ENCODE results near the gene CCDC92.

CCDC92 gene

GRCh38 chr12:123971770-123972456 is 718 bp downstream of the CCDC92 start:
- DNase-seq, result peak in 1 of 2 donors; percentile 4

GRCh38 chr12:123971449-123971769 is 1.2 kb downstream of the CCDC92 start:
- no peak for DNase-seq

GRCh38 chr12:123967121-123967586 is 5.5 kb downstream of the CCDC92 start:
- DNase-seq, result no peak

DNA sequence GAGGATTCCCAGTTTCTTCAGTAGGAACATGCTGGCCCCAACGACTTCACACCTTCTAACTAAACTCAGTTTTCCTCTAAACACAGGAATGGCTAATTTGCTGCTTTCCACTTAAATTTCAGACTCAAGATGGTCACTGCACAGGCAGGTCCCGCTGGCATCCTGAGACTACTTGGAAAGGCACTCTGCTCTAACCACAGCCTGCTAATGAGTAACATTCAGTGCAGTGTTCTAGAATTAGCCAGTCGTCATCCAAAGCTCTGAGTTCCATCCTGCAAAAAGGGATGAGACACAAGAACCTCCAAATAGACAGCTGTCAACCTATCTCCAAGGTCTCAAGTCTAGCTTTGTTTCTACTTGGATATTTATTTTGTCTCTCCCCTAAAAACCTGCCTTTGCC is 6.0 kb downstream of the CCDC92 start:
- DNase-seq, result no peak

- DNase-seq, result no peak
Measured at GRCh38 chr12:123965382-123965781, 7.2 kb downstream of the CCDC92 start.

GRCh38 chr12:123963821-123964220 is 8.8 kb downstream of the CCDC92 start:
- no peak for DNase-seq

GRCh38 chr12:123962513-123962912 is 10.1 kb downstream of the CCDC92 start:
- DNase-seq, result no peak

DNA sequence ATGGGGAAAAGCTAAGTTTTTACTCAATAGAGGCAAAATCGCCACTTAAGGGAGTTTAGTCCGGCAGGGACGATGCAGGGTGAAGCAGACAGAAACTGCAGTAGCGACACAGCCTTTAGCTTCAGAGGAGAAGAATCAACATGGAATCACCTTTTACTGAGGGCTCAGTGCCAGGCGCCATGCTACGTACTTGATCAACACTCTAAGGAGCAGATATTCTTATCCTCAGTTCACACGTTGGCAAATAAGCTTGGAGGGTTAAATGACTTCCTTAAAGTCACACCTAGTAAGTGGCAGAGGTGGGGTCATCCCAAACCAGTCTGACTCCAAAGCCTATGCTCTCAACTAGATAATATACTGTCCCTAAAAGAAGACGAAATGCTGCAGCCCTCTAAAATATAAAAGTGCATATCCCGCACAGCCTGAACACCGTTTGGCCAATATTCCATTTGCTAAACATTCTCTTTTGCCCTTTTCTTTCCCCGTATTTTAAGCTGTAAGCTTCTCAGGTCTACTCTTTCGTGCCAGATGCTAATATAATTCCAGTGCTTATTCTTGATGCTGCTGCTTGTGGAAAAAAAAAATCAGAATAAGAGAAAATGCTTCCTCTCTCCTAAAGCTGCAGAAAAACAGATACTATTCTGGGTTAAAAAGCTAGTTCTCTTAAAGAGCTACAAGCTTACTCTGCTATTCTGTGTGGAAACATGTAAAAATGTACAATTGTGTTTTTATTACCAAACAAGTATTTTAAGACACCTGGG is 10.9 kb downstream of the CCDC92 start:
- no peak for DNase-seq

DNA sequence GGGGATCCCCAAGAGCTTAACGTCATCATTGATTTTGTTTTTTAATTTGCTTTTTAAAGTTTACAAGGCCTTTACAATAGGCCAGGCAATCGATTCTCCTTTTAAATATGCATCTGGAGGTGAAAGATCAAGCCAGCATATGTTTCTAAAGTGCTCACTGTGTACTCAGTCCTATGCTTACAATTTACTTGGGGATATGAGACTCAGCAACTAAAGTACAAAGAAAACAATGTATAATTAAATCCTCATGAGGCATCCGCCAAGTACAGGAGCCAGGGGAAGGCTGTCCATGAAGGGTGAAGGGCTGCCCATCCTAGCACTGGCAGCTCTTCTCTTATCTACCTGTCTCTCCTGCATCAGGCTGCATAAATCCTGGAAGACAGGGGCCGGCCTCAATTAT is 11.8 kb downstream of the CCDC92 start:
- no peak for DNase-seq

DNA sequence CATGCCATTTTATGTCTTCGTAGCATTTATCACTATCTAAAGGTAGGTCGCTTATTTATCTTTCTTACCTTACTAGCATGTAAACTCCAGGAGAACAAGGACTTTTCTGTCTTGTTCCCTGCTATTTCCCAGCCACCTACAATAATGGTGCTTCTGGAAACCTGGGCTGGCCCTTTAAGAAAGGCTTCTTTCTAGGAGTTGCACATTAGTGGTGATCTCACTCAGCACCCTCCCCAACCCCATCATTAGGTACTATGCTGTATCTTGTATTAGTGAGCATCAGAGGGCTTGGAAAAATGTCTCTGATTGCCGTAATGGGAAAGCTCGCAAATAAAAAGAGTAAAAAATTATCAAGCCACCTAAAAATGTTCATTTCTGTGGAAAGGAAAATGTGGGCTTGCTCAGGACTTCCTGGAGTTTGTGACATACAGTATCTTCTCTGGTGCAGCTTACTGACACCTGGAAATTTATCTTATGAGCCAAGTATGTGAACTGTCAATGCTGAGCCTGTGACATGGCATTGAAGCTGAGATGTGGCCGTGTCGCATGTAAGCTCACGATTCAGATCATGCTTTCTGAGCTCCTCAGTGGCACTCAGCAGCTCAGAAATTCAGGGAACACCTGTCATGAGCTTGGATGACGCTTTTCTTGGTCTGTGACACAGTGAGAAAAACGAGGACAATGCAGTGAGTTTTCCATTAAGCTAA is 12.4 kb downstream of the CCDC92 start:
- DNase-seq, result no peak

DNA sequence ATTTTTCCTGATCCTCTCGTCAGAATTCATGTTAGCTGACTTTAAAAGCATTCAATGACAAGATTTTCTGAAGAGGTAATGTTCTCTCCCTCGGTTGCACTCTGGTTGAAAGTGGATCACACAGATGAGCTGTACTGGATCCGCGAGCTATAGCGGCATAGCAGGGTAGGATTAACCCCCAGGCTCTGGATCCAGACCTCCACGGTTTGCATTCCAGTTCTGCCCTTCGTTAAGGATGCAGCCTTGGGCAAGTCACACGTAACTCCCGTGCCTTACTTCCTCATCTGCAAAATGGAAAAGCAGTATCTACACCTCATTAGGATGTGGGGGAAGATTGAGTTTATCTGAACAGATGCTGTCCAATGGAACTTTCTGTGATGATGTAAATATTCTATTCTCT is 13.8 kb downstream of the CCDC92 start:
- DNase-seq, result no peak

GRCh38 chr12:123958462-123958861 is 14.2 kb downstream of the CCDC92 start:
- no peak for DNase-seq

DNA sequence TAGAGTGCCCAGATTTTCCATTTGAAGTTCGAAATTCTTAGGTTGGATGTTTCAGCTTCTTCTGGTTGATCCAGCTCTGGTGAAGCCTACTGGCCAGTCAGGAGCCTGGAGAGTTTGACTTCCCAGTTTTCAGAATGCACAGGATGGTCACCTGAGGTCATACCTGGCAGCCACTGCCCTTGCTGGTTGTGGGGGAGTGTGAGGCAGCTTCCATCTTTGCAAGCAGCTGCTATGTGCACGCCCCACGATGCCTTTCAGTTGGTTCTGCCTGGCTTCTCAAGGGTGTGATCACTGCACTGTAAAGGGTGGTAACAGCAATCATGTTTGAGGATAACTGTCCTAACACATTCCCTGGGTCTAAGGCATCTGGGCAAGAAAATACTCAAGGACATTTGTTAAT is 15.4 kb downstream of the CCDC92 start:
- no peak for DNase-seq

GRCh38 chr12:123956249-123956648 is 16.4 kb downstream of the CCDC92 start:
- no peak for DNase-seq

DNA sequence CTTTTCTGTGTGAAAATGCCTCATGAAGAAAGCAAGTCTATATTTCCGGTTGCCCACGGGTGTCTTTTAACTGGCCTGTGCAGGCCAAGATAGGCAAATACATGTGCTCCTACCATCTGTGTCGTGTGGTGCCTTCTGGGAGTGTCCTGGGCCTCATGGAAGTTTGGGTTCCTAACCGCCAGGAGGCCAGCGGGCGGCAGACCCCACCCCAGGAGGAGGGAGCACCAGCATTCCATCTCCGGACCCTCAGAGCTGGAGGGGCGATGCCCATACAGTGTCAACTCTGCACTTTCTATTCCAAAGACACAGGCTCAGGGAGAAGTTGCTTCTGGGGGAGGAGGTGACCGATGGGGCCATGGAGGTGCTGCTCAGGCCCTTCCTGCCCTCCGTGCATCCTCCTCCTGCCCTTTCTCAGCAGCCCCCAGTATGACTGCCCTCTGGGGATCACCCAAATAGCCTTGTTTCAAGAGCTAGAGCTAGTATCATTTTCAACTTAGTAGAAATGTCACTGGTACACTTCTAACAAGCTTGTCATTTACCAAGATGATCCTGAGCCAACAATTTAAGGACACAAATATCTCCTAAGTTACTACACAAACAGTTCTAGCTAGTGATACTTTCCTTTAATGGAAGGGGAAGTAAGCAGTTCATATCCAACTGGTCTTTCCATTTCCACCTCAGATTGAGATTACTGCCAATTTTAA is 17.8 kb downstream of the CCDC92 start:
- DNase-seq, result no peak

GRCh38 chr12:123952037-123952436 is 20.6 kb downstream of the CCDC92 start:
- DNase-seq, result no peak

DNA sequence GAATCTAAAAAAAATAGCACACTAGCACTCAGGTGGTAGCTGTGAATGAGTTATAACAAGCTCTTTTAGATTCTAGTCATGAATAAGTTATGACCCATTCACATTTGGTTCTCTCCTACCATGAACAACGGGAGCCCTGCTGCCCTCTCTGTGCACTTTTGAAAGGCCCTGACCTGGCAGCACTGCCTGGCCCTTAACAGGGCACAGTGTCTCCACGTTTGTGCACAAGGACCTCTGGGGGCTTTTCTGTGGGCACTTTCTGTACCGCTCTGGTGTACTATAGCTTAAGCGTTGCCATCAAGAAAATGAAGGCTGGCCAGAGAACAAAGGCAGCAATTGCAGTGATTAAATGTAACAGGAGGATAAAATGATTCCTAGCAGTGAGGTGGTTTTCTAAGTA is 21.2 kb downstream of the CCDC92 start:
- DNase-seq, result no peak

DNA sequence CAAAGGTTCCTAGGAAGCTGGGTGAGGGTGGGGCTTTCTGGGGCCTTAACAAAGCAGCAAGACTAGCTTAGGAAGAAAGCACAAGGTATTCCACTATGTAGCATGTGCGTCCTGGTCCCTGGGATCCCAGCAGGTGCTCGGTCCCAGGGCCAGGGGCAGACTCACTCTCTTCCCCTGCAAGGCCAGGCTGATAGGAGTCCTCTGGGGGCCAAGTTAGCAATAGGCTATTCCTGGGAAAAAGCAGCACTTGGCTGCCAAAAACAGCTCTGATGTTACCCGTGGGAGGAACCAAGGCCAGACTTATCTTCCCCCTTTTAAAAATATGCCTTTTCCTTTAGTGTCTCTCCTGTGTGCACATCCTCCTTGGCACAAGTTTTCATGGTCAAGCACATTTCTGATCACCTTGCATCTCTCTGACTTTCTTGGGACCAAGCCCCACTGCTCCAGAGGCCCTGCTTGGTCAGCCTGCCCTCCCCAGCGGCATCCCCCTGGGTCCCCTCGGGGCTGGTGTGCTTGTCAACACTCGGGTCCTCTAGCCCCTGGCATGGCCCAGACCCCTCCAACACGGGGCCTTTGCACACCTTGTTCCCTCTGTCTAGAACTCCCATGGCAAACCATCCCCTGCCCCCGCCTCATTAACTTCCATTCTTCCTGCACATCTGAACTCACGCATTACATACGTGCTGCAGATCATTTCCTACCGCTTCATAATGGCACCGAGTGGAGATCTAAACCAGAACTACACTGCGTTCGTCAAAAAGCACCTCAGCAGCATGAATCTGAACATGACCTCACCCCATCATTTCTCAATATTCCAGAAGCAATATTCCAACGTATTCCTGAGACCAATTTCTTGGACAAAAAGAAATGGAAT is 21.9 kb downstream of the CCDC92 start:
- no peak for DNase-seq

- no peak for DNase-seq
Measured at GRCh38 chr12:123949770-123950165, 22.9 kb downstream of the CCDC92 start.

DNA sequence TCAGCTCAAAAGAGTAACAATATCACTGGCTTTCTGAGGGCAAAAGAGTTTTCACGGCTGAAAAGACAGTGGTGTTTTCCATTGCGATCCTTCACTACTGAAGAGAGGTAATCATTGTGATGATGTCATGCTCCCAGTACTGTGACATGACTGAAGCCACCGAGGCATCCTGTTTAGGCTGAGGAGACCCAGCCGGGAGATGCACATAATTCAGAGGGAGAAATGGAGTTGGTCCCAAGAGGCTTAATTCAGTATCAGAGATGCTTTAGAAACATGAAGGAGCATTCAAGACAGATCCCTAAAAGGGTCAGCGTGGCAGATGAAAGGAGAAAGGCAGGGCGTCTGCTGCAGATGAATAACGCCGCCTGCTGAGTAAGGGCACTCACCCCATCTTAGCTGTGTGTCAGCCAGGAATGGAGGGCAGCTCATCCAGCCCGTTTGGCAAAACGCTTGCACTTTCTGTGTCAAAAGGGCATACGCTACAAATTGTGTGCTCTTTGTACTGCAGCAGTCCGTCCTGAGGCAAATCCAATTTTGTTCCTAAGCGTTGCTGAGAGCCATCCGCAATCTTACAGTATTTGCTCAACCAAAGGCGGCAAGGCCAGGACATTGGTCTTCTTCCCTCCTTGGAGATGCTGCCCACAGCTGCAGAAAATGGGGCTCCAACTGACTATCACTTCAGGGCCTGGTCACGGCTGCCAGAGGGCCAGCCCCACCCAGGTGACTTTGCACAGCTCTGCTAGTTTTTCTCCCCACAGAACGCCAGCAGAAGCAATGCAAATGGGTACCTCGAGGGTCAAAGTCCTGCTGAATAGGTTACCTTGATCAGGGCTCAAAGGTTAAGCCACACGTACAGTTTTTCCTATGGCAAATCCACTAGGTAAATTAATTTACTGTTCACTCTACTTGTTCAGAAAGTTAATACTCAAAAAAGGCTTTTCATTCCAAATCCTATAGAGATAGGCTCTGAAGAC is 23.5 kb downstream of the CCDC92 start:
- DNase-seq, result no peak

- DNase-seq, result no peak
Measured at GRCh38 chr12:123948401-123948795, 24.2 kb downstream of the CCDC92 start.

Measured in bone marrow (tissue), 2 donors.